A375 (cell line): Measurements from ENCODE around the gene ACVR1. TPM values are rescaled to one million over a fixed set of nuclear protein-coding genes. Genes with fewer than 3 reads are reported as not detected.

ENCODE experiments used
- small RNA-seq: library from RNA; depleted of rRNA; stranded (forward); fragments of <200 nt; gene quantifications from one replicate; pipeline ENCODE3, GENCODE V24; 2014
- total RNA-seq: library from RNA; depleted of rRNA; stranded (reverse); fragments of >200 nt; shearing (Covaris generic); gene quantifications from 2 replicates; pipeline ENCODE4 v1.2.3, GENCODE V29; 2014; rRNA removed

The ACVR1 gene
- 5.0 and 5.7 TPM in 2 replicates for total RNA-seq

DNA sequence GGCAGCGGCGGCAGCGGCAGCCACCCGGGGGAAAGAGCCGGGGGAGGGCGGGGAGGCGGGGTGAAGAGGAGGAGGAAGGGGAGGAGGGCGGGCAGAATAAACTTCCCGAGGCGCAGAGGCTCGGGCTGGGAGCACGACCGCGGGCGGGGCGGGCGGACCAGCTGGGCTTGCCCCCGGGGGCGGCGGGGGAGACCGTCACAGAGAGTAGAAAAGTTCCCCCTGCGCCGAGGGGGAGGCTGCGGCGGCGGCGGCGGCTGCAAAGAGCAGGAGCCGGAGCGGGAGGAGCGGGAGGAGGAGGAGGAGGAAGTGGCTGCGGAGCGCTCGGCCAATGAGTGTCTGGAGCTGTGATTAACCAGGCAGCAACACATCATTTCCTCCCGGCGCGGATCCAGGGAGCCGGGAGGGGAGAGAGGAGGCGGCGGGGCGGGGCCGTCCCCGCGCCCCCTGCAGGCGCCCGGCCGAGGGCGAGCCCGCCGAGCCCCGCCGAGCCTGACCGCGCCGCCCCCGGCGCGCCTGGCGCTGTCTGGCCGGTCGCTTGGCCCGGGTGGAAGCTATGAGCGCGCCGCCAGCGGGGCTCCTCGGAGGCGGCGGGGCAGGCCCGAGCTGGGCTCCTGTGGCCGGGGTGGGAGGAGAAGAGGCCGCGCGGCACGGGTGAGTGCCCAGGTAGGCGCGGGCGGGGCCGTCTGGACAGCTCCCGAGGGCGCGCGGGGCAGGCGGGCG is at the start of gene ACVR1:
TSS of gene ACVR1 (minus strand) at position 265 of the 720 bp plus-strand sequence. CDS start 76,837 bp downstream, outside the sequence.

Small RNA genes within 50 kb of the gene (small RNA-seq; reads per million reads assigned to genes)
- gene RNU6-436P: not detected

Other genes with a start within 250 kb of the ACVR1 start
- gene ACVR1C, start 247.5 kb downstream of the ACVR1 start, total RNA-seq: 0.05 TPM in 1 of 2 replicates, not detected in the other
- not detected in 2 replicates for gene UPP2, start 225.5 kb upstream of the ACVR1 start, total RNA-seq